Daoy (cell line): ENCODE measurements around the gene SNX11. TPM values are rescaled to one million over a fixed set of nuclear protein-coding genes. Genes with fewer than 3 reads are reported as not detected.

Experiments
- DNase-seq: peaks from one replicate; pipeline ENCODE4 v3.0.0-alpha.2; 2015; ENCODE audit warnings: low read depth
- total RNA-seq: library from RNA; depleted of rRNA; stranded (reverse); fragments of >200 nt; shearing (Covaris generic); gene quantifications from 2 replicates; pipeline ENCODE4 v1.2.3, GENCODE V29; 2014; rRNA removed

SNX11 gene
- total RNA-seq, 1 experiment from 2014 or later: 8.2 TPM

- no peak for DNase-seq
These were observed 54.9 kb downstream of the SNX11 start for GRCh38 chr17:48162306-48162934.

GRCh38 chr17:48162946-48163506 is 55.5 kb downstream of the SNX11 start:
- peak; percentile 30 for DNase-seq

- DNase-seq: no peak
These were observed 56.2 kb downstream of the SNX11 start for GRCh38 chr17:48163809-48164208.

DNA sequence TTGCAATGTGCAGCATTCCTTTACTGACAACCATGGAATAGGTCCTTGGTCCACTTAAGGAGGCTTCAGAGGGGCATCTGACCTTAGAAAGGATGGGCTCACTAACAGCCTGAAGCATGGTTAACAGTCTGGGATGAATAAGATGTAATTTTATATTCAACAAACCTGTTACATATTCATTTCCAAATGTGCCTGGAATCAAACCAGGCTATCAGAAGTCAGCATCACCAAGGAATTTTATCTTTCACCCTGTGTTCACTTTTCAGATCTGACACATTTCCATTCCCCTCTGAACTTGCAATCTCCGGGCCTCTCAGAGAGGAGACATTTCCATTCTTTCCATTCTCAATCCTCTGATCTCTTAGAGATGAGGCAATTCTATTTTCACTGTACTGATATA is 62.4 kb downstream of the SNX11 start:
- DNase-seq: no peak

Other genes starting within 250 kb of the SNX11 start
- 1.5 TPM in 2 replicates for gene SP2, start 211.5 kb upstream of the SNX11 start, total RNA-seq
- 18.5 and 26.9 TPM in 2 replicates for gene PNPO, start 166.2 kb upstream of the SNX11 start, total RNA-seq
- not detected in 2 replicates for gene PRR15L, start 149.9 kb upstream of the SNX11 start, total RNA-seq
- gene CDK5RAP3, start 136.7 kb upstream of the SNX11 start, total RNA-seq: 74.2 and 93.5 TPM in 2 replicates
- gene COPZ2, start 70.0 kb upstream of the SNX11 start, total RNA-seq: 0.57 and 5.5 TPM in 2 replicates
- 19.1 and 22.3 TPM in 2 replicates for gene NFE2L1, start 59.4 kb upstream of the SNX11 start, total RNA-seq
- gene CBX1, start 6.3 kb upstream of the SNX11 start, total RNA-seq: 81.6 and 88.1 TPM in 2 replicates